Pancreas (tissue), 10 donors: ENCODE measurements around the gene RCVRN. TPM values are rescaled to one million over a fixed set of nuclear protein-coding genes. Genes with fewer than 3 reads are reported as not detected.

ENCODE experiments used
- ATAC-seq, 4 donors: fragments of 200-7000 bp; cut with Tn5 transposase; one replicate each; pipeline versions ENCODE4 v1.8.0 to v1.9.1; 2020; ENCODE audit warnings: mild to moderate bottlenecking in 4 of 4, moderate library complexity in 4 of 4
- DNase-seq, 6 donors: peaks; one replicate each; pipeline ENCODE4 v3.0.0-alpha.2; 2020
- FAIRE-seq: peaks from 2 replicates; lab custom pipeline; 2012; peaks lifted over from hg19 to GRCh38; lab: Jason Lieb, UNC
- H3K27ac ChIP-seq, 4 donors: fragments of 200-600 bp; sonication (generic); 1 replicate in 3 of 4; 2 replicates in 1 of 4; pipeline versions ENCODE4 v1.5.0 to v1.8.0; 2020
- H3K27me3 ChIP-seq, 4 donors: fragments of 200-600 bp; one replicate each; pipeline ENCODE4 v1.8.0; 2021
- H3K36me3 ChIP-seq, 3 donors: fragments of 200-600 bp; sonication (generic) in 1 of 3; one replicate each; pipeline versions ENCODE4 v1.5.0 to v1.8.0; 2020 to 2021
- H3K4me1 ChIP-seq, 3 donors: fragments of 200-600 bp; one replicate each; pipeline ENCODE4 v1.8.0; 2021
- H3K4me3 ChIP-seq, 4 donors: fragments of 200-600 bp; sonication (generic) in 2 of 4; one replicate each; pipeline versions ENCODE4 v1.5.0 to v1.8.0; 2020 to 2021
- H3K9me3 ChIP-seq, 4 donors: fragments of 200-600 bp; one replicate each; pipeline ENCODE4 v1.8.0; 2021
- WGBS, 2 donors: extraction: QIAGEN DNeasy Blood & Tissue Kit; methylation state at CpG; one replicate each; pipeline ENCODE4 v1.1.7; 2013; 5-methylcytosine and 5-hydroxymethylcytosine counted together
- intact Hi-C, 3 donors: fragments of 100-400 bp; cut with DNase I; formaldehyde crosslinking; loops; one replicate each; pipeline versions ENCODE4 v1.11.1 to v1.14.2; 2022
- polyA plus RNA-seq, 2 donors: library from polyadenylated mRNA; stranded (reverse); fragments of 200-250 nt; gene quantifications; one replicate each; pipeline ENCODE4 v1.2.3, GENCODE V29; 2013
- total RNA-seq, 6 donors: library from RNA; stranded (reverse); fragmentation: NEBNext Ultra II Directional in 4 of 6; extraction: Animal tissue kit (Norgen Biotek cat#: 25700) in 4 of 6; gene quantifications; one replicate each; pipeline versions ENCODE4 v1.2.1 to v1.2.4, GENCODE V29; 2021 to 2023
- TF ChIP-seq, protein P1 (sequence below), 4 donors: fragments of 200-600 bp; sonication (generic) in 3 of 4; IDR thresholded peaks; one replicate each; pipeline versions ENCODE4 v1.5.0 to v1.8.0; 2021; ENCODE audit warnings: antibody characterized with exemption in 4 of 4
- donor health status: healthy with polysubstance abuse.
- donor health status: DM: no; HTN: no; CAD: no; lungs with moderate emphysema.
- donor health status: DM: no; HTN: no; CAD: no.
- donor health status: control.
- donor health status: control.
- donor health status: Bipolar disorder and iron deficiency.
- donor health status: DM: yes; HTN: yes; CAD: no.
- donor health status: DM: no; HTN: no; CAD: no.
- donor health status: DM: no; HTN: no; CAD: no.
- donor health status: DM: yes; HTN: yes; CAD: no.

The RCVRN gene
- total and polyA plus RNA-seq, 8 donors, result 0.26 to 0.30 TPM; not detected in 6

DNA sequence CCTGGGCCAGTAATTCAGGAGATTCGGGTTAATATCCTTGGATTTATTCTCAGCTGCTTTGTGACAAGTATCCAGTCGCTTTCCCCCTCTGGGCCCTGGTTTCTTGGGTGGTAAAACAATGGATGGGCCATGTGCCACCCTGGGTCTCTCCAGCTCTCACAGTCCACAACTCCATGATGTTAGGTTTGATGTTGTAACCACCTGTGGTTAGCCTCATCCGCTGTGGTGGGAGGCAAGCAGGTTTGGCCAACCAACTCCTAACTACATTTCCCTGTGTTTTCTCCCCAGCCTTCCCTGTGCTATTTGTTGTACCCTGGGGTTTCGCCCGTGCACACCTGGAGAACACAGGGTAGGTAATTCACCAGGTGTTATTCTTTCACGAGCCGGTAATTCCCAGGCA lies 44.2 kb downstream of the RCVRN start:
- intact Hi-C loops, result no loop called here
- no peak for ATAC-seq
- Histone ChIP-seq H3K36me3 (no peaks in the 10 kb centered on the region), H3K4me3 (no peak overlapping the region), H3K27me3 (no peaks in the 10 kb centered on the region), H3K9me3 (no peaks in the 10 kb centered on the region), H3K4me1 (no peaks in the 10 kb centered on the region), H3K27ac (no peak overlapping the region)
- TF ChIP-seq, protein P1, sequence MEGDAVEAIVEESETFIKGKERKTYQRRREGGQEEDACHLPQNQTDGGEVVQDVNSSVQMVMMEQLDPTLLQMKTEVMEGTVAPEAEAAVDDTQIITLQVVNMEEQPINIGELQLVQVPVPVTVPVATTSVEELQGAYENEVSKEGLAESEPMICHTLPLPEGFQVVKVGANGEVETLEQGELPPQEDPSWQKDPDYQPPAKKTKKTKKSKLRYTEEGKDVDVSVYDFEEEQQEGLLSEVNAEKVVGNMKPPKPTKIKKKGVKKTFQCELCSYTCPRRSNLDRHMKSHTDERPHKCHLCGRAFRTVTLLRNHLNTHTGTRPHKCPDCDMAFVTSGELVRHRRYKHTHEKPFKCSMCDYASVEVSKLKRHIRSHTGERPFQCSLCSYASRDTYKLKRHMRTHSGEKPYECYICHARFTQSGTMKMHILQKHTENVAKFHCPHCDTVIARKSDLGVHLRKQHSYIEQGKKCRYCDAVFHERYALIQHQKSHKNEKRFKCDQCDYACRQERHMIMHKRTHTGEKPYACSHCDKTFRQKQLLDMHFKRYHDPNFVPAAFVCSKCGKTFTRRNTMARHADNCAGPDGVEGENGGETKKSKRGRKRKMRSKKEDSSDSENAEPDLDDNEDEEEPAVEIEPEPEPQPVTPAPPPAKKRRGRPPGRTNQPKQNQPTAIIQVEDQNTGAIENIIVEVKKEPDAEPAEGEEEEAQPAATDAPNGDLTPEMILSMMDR (IDR thresholded peaks at IDR 0.05), result no peak
- DNase-seq, result no peak
- 58 to 81% methylated on average over 7 of the region's 7 CpGs for WGBS, 2 donors
- no peak for FAIRE-seq

DNA sequence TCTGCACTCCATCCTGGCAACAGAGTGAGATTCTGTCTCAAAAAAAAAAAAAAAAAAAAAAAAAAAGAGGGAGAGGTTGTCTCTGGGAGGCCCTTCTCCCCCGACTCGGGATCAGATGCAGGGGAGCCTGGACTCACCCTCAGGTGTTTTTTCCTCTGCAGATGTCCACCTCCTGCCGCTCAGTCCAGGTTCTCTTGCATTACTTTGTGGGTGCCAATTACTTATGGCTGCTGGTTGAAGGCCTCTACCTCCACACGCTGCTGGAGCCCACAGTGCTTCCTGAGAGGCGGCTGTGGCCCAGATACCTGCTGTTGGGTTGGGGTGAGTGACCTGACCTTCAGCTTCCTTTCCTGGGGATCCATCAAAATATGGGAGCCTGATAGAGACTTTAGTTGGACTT lies 45.3 kb downstream of the RCVRN start:
- H3K4me1 ChIP-seq, result no peaks in the 10 kb centered on the region
- 72 to 78% methylated on average over 5 of the region's 5 CpGs for WGBS, 2 donors
- TF ChIP-seq, protein P1 (IDR thresholded peaks at IDR 0.05), result no peak
- no peak for DNase-seq
- no peak overlapping the region for H3K27ac ChIP-seq
- H3K36me3 ChIP-seq, result no peaks in the 10 kb centered on the region
- no peak overlapping the region for H3K4me3 ChIP-seq
- FAIRE-seq, result no peak
- ATAC-seq, result no peak
- intact Hi-C loops, result no loop called here
- H3K9me3 ChIP-seq, result no peaks in the 10 kb centered on the region
- no peaks in the 10 kb centered on the region for H3K27me3 ChIP-seq

DNA sequence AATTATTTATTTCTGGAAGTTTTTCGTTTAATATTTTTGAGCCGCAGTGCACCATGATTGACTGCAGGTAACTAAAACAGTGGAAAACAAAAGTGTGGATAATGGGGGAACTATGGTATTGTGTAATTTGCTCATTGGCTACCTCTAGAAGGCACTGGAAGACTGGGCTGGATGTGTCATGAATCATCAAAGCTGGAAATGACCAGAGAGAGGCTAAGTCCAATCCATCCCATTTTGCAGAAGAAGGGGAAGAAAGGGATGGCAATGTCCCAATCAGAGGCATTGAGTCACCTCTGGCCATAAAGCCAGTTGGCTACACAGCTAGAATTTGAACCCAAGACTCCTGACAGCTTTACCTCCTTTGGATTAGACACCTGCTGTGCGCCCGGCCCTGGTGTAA lies 50.0 kb downstream of the RCVRN start:
- TF ChIP-seq, protein P1 (IDR thresholded peaks at IDR 0.05), result no peak
- ATAC-seq (no peak), FAIRE-seq (no peak), DNase-seq (no peak)
- Histone ChIP-seq H3K4me1 (no peaks in the 10 kb centered on the region), H3K9me3 (no peaks in the 10 kb centered on the region), H3K27me3 (no peaks in the 10 kb centered on the region), H3K27ac (no peak overlapping the region), H3K36me3 (no peaks in the 10 kb centered on the region), H3K4me3 (no peak overlapping the region)
- intact Hi-C loops, result no loop called here
- 60 to 77% methylated on average over 4 of the region's 4 CpGs for WGBS, 2 donors

DNA sequence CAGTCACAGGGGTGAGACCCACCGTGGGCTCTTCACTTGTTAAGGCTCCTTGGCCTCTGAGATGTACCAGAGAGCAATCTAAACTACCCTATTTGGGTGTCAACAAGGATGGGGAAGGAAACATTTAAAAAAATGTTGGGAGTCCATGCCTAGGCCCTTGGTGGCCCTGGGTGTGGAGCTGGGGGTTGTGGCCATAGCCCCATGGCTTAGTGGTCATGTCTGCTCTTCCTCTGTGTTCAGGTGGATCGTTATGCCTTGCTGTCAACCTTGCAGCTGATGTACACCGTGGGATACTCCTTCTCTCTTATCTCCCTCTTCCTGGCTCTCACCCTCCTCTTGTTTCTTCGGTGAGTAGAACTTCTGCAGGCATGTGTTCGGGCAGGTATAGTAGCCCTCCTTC lies 50.8 kb downstream of the RCVRN start:
- FAIRE-seq, result no peak
- no peak overlapping the region for H3K27ac ChIP-seq
- WGBS, 2 donors, result 56 to 59% methylated on average over 5 of the region's 5 CpGs
- no peaks in the 10 kb centered on the region for H3K4me1 ChIP-seq
- no peaks in the 10 kb centered on the region for H3K36me3 ChIP-seq
- no peak overlapping the region for H3K4me3 ChIP-seq
- TF ChIP-seq, protein P1 (IDR thresholded peaks at IDR 0.05), result no peak
- no peak for ATAC-seq
- H3K9me3 ChIP-seq, result no peaks in the 10 kb centered on the region
- DNase-seq, result no peak
- H3K27me3 ChIP-seq, result no peaks in the 10 kb centered on the region
- intact Hi-C loops, result no loop called here

DNA sequence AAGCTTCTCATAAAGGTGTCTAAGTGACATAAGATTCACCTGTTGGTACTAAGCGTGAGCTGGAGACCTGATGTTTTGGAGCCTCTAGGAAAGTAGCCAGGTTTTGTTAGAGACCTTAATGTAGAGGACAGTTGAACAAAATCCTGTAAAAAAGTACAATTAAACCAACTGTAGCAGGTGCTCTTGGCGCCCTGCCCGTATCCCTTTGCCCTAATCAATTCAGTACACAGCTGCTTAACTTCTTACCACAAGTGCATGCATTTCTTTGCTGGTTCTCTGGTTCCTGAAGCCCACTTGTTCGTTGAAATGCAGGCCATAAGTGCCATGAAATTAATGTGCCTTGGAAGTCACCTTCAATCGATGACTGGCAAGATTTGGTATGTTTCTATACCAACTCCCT lies 54.9 kb downstream of the RCVRN start:
- no peak overlapping the region for H3K4me3 ChIP-seq
- H3K9me3 ChIP-seq, result no peaks in the 10 kb centered on the region
- 33 to 48% methylated on average over 5 of the region's 5 CpGs for WGBS, 2 donors
- no peak overlapping the region for H3K27ac ChIP-seq
- intact Hi-C loops, result no loop called here
- H3K27me3 ChIP-seq, result no peaks in the 10 kb centered on the region
- DNase-seq (no peak), ATAC-seq (no peak), FAIRE-seq (no peak)
- TF ChIP-seq, protein P1 (IDR thresholded peaks at IDR 0.05), result no peak
- no peaks in the 10 kb centered on the region for H3K36me3 ChIP-seq
- H3K4me1 ChIP-seq, result no peaks in the 10 kb centered on the region

Other genes starting within 250 kb of the RCVRN start
- not detected for gene DHRS7C, start 113.7 kb downstream of the RCVRN start, total RNA-seq
- gene DHRS7C, start 113.7 kb downstream of the RCVRN start, polyA plus RNA-seq, result not detected
- gene GSG1L2, start 83.2 kb downstream of the RCVRN start, total RNA-seq, result not detected
- not detected for gene GSG1L2, start 83.2 kb downstream of the RCVRN start, polyA plus RNA-seq
- 1 to 10 TPM in 3 of 6 donors, under 1 TPM in 3; 0.39 to 1.7 (median 0.90) TPM for gene GLP2R, start 79.3 kb downstream of the RCVRN start, total RNA-seq
- gene GLP2R, start 79.3 kb downstream of the RCVRN start, polyA plus RNA-seq, result 1 to 10 TPM in 1 of 2 donors, under 1 TPM in 1; 0.84 to 1.2 TPM